Measurements from ENCODE around the gene UBR4. TPM values are rescaled to one million over a fixed set of nuclear protein-coding genes. Genes with fewer than 3 reads are reported as not detected.

UBR4 gene
- total RNA-seq, 1 donor, result 193 TPM

GRCh38 chr1:19137158-19137557, 72.9 kb downstream of the UBR4 start:
- no peak for DNase-seq (ENCODE audit: low read depth)
- TF ChIP-seq CTCF (IDR thresholded peaks at IDR 0.05; ENCODE audit: insufficient read depth, low read depth, low read length), result no peak
- H3K4me3 ChIP-seq (ENCODE audit: low read depth, low read length), result no peak overlapping the region

GRCh38 chr1:19133360-19133759, 76.7 kb downstream of the UBR4 start:
- H3K4me3 ChIP-seq (ENCODE audit: low read depth, low read length), result no peak overlapping the region
- DNase-seq (ENCODE audit: low read depth), result no peak
- no peak for TF ChIP-seq CTCF (IDR thresholded peaks at IDR 0.05; ENCODE audit: insufficient read depth, low read depth, low read length)

DNA sequence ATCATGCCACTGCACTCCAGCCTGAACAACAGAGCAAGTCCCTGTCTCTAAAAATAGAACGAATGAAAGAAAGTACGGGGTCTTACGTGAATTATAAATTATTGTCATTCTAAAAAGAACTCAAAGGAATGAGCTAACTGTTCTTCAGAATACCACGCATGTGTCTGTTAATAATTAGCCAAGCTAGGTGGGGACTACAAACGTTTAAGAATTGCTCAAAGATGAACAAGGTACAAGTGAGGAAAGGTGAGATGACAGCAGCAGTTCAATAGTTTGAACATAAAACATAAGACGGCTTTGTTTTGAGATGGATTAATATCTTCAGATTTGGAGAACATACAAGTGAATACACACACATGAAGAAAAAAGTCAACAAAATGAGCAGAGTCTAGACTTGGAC, 79.6 kb downstream of the UBR4 start:
- TF ChIP-seq CTCF (IDR thresholded peaks at IDR 0.05; ENCODE audit: insufficient read depth, low read depth, low read length), result no peak
- DNase-seq (ENCODE audit: low read depth), result no peak
- no peak overlapping the region for H3K4me3 ChIP-seq (ENCODE audit: low read depth, low read length)

- TF ChIP-seq CTCF (IDR thresholded peaks at IDR 0.05; ENCODE audit: insufficient read depth, low read depth, low read length), result no peak
- H3K4me3 ChIP-seq (ENCODE audit: low read depth, low read length), result no peak overlapping the region
- DNase-seq (ENCODE audit: low read depth), result no peak
These were observed 81.0 kb downstream of the UBR4 start for GRCh38 chr1:19128968-19129514.

GRCh38 chr1:19124273-19124672, 85.8 kb downstream of the UBR4 start:
- H3K4me3 ChIP-seq (ENCODE audit: low read depth, low read length), result no peak overlapping the region
- no peak for DNase-seq (ENCODE audit: low read depth)
- TF ChIP-seq CTCF (IDR thresholded peaks at IDR 0.05; ENCODE audit: insufficient read depth, low read depth, low read length), result no peak

DNA sequence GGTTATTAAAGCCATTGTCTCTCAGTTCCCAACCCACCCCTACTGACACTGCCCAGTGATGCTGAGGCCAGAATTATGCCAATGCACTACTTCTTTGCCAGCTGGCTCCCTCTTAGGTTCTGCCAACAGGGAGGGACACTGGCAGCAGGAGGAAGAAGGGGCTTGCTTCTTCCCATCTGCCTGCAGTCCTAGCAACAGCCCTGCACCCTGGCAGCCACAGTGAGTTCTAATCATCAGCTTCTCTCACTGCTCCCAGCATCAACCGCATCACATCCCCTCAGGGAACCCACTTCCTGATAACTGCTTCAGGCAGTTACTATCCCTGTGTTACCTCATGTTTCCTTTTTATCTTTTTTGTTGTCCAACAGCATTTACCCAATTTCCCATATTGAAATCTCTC, 86.2 kb downstream of the UBR4 start:
- H3K4me3 ChIP-seq (ENCODE audit: low read depth, low read length), result no peak overlapping the region
- no peak for DNase-seq (ENCODE audit: low read depth)
- TF ChIP-seq CTCF (IDR thresholded peaks at IDR 0.05; ENCODE audit: insufficient read depth, low read depth, low read length), result no peak

GRCh38 chr1:19122668-19123067, 87.4 kb downstream of the UBR4 start:
- no peak for DNase-seq (ENCODE audit: low read depth)
- TF ChIP-seq CTCF (IDR thresholded peaks at IDR 0.05; ENCODE audit: insufficient read depth, low read depth, low read length), result no peak

More at GRCh38 chr1:19122668-19123067, 87.4 kb downstream of the UBR4 start:
- no peak overlapping the region for H3K4me3 ChIP-seq (ENCODE audit: low read depth, low read length)

Measured in fibroblast of villous mesenchyme (primary cell).